Colonic mucosa (tissue), 4 donors: ENCODE measurements around the gene BLOC1S1. TPM values are rescaled to one million over a fixed set of nuclear protein-coding genes. Genes with fewer than 3 reads are reported as not detected.

Experiments used
- DNase-seq: peaks from one replicate; pipeline ENCODE4 v3.0.0-alpha.2; 2020
- H3K27ac ChIP-seq: fragments of 200-600 bp; one replicate; pipeline ENCODE4 v1.8.0; 2021
- H3K27me3 ChIP-seq: fragments of 200-600 bp; one replicate; pipeline ENCODE4 v1.8.0; 2021
- H3K36me3 ChIP-seq: fragments of 200-600 bp; one replicate; pipeline ENCODE4 v1.8.0; 2021
- H3K4me1 ChIP-seq: fragments of 200-600 bp; one replicate; pipeline ENCODE4 v1.8.0; 2021; ENCODE audit warnings: mild to moderate bottlenecking
- H3K4me3 ChIP-seq: fragments of 200-600 bp; one replicate; pipeline ENCODE4 v1.8.0; 2021
- H3K9ac ChIP-seq, 2 donors: one replicate each; pipeline ENCODE4 v1.7.0; 2013; ENCODE audit warnings: control low read depth in 2 of 2, low read depth in 2 of 2, low read length in 2 of 2
- H3K9me3 ChIP-seq: fragments of 200-600 bp; one replicate; pipeline ENCODE4 v1.8.0; 2021
- intact Hi-C: fragments of 100-400 bp; cut with DNase I; formaldehyde crosslinking; loops from one replicate; pipeline ENCODE4 v1.14.1; 2022
- total RNA-seq, 2 donors: library from RNA; stranded (reverse); fragmentation: NEBNext Ultra II Directional in 1 of 2; extraction: Animal tissue kit (Norgen Biotek cat#: 25700) in 1 of 2; gene quantifications; one replicate each; pipeline ENCODE4 v1.2.1, GENCODE V29; 2021
- TF ChIP-seq, protein P1 (sequence below): fragments of 200-600 bp; IDR thresholded peaks from one replicate; pipeline ENCODE4 v1.8.0; 2022; ENCODE audit warnings: antibody characterized with exemption, mild to moderate bottlenecking
- donor health status: healthy.
- donor health status: DM: no; HTN: no; CAD: no.
- donor health status: DM: no; HTN: no; CAD: no.

Gene BLOC1S1
- total RNA-seq, 2 donors from 2014 or later = 214 to 242 TPM

DNA sequence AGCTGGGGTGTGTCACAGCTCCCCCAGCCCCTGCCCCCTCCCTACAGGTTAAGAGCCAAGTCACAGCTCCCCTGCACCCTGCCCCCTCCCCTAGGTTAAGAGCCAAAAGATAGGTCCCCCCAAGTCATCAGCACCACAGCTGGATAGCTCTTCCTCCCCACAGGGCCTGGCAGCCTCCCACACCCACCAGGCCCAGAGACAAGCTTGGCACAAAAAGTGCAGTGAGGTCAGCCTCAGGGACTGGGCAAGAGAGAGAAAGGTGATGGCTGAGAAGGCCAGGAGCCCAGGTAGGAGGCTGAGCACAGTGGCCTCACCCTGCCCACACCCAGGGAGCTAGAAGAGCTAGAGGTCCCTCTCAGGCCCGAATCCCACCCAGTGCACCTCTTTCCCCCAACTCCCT, 16.9 kb upstream of the BLOC1S1 start:
- no peaks in the 10 kb centered on the region for H3K4me1 ChIP-seq
- TF ChIP-seq, protein P1, sequence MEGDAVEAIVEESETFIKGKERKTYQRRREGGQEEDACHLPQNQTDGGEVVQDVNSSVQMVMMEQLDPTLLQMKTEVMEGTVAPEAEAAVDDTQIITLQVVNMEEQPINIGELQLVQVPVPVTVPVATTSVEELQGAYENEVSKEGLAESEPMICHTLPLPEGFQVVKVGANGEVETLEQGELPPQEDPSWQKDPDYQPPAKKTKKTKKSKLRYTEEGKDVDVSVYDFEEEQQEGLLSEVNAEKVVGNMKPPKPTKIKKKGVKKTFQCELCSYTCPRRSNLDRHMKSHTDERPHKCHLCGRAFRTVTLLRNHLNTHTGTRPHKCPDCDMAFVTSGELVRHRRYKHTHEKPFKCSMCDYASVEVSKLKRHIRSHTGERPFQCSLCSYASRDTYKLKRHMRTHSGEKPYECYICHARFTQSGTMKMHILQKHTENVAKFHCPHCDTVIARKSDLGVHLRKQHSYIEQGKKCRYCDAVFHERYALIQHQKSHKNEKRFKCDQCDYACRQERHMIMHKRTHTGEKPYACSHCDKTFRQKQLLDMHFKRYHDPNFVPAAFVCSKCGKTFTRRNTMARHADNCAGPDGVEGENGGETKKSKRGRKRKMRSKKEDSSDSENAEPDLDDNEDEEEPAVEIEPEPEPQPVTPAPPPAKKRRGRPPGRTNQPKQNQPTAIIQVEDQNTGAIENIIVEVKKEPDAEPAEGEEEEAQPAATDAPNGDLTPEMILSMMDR = no peak
- intact Hi-C loops = no loop called here
- H3K27me3 ChIP-seq = no peaks in the 10 kb centered on the region
- H3K36me3 ChIP-seq = no peaks in the 10 kb centered on the region
- H3K27ac ChIP-seq = no peak overlapping the region
- no peaks in the 10 kb centered on the region for H3K9me3 ChIP-seq
- no peak overlapping the region for H3K4me3 ChIP-seq
- H3K9ac ChIP-seq = no peak overlapping the region
- no peak for DNase-seq

DNA sequence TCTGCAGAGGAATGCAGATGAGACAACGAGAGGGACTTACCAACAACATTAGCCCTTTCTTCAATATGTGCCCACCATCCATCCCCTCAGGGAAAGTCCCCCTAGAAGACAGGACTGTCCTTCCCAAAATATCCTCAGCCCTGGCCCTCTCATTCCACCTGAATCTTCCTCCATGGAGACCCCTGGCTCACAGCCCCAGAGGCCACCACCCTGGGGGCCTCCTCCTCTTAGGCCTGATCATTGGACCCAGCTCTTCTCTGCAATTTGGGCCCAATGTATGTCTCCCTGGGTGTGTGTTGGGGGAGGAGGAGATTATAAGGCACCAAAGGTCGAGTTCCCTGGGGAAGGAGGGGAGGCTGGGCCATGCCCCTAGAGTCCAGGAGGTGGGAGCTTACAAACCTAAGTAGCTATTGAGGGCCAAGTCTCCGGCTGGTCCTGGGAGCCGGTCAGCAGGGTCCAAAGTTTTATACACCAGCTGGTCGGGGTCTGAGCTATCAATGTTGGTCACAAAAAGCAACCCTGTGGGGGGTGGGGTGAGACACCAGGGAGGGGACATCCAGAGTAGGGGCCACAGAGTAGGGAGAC, 16.3 kb upstream of the BLOC1S1 start:
- no peaks in the 10 kb centered on the region for H3K4me1 ChIP-seq
- H3K4me3 ChIP-seq = no peak overlapping the region
- DNase-seq = no peak
- no peaks in the 10 kb centered on the region for H3K9me3 ChIP-seq
- H3K27me3 ChIP-seq = no peaks in the 10 kb centered on the region
- H3K27ac ChIP-seq = no peak overlapping the region
- intact Hi-C loops = no loop called here
- TF ChIP-seq, protein P1 = no peak
- H3K36me3 ChIP-seq = no peaks in the 10 kb centered on the region
- no peak overlapping the region for H3K9ac ChIP-seq

DNA sequence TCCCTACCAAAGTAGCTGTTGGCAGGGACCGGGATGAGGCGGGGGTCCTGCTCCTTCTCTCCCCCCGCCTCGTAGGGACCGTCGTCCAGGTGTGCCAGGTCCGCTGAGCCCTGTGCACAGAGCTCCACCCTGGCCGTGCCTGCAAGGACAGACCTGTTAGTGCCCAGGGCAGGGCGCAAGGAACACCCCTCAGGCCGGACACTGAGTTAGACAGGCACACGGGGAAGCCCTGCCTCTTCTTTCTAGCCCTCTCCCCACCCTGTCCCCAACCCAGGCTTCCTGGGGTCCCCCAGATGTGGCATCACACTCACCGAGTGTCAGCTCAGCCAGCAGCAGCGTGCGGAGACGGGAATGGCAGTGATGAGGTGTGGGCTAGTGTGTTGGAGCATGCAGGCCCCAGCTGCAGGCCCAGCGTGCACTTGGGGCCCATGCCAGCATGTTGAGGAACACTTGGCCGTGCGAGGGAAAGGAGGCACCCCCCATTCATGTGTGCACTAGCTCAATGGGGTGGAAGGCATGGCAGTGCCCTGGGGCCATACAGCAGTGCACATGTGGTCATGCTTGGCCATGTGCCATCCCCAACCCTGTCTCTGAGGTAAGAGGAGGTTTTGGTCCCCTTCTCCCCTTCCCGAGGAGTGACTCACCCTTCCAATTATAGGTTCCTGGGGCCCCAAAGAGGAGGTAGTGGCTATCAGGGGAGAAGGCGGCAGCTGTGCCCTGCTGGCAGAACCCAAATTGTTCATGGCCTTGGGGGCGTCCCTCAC, 15.4 kb upstream of the BLOC1S1 start:
- TF ChIP-seq, protein P1 = no peak
- Histone ChIP-seq H3K9me3 (no peaks in the 10 kb centered on the region), H3K4me3 (no peak overlapping the region), H3K27ac (no peak overlapping the region), H3K27me3 (no peaks in the 10 kb centered on the region), H3K4me1 (no peaks in the 10 kb centered on the region), H3K36me3 (no peaks in the 10 kb centered on the region), H3K9ac (no peak overlapping the region)
- intact Hi-C loops = no loop called here
- DNase-seq = no peak

DNA sequence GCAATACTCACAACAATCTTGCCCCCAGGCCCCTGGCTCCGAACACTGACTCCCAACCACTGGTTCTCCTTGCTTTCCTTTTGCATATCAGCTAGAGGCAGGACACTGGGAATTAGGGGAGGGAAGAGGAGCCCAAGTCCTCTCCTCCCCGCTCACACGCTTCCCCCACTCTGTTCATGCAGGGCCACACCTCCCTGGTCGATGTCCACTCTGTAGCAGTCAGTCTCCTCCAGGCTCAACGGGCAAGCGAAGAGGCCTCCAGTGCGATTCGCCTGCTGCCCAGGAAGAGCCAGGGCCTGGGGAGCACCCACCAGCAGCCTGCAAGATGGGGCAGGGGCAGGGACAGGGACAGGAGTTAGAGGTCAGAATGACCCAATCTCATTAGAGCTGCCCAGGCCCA, 13.0 kb upstream of the BLOC1S1 start:
- no peaks in the 10 kb centered on the region for H3K9me3 ChIP-seq
- no peak overlapping the region for H3K27ac ChIP-seq
- H3K36me3 ChIP-seq = no peaks in the 10 kb centered on the region
- TF ChIP-seq, protein P1 = no peak
- H3K9ac ChIP-seq = no peak overlapping the region
- intact Hi-C loops = no loop called here
- no peak for DNase-seq
- no peak overlapping the region for H3K4me3 ChIP-seq
- no peaks in the 10 kb centered on the region for H3K27me3 ChIP-seq
- H3K4me1 ChIP-seq = no peaks in the 10 kb centered on the region

DNA sequence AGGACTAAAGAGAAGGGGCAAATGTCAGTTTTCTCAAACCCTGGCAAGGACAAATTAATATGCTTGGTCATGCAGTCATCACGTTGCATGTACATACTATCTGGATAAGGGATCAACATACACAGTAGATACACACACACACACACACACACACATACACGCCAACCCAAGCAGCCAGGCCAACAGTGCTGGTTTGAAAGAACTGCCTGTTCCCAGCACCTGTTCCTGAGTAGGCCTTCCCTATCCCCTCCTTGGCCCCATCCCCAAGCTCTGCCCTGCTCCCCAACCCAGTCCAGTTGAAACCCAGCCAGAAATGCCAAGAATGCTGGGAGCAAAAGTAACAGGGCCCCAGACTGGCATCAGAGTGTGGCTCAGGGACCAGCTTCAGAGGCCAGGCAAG, 12.6 kb upstream of the BLOC1S1 start:
- no peaks in the 10 kb centered on the region for H3K36me3 ChIP-seq
- no peak for DNase-seq
- no peaks in the 10 kb centered on the region for H3K27me3 ChIP-seq
- no peaks in the 10 kb centered on the region for H3K9me3 ChIP-seq
- H3K27ac ChIP-seq = no peak overlapping the region
- no peak overlapping the region for H3K9ac ChIP-seq
- H3K4me1 ChIP-seq = no peaks in the 10 kb centered on the region
- intact Hi-C loops = no loop called here
- TF ChIP-seq, protein P1 = no peak
- H3K4me3 ChIP-seq = no peak overlapping the region
